PC-9 (cell line): ENCODE data around the gene IFNA17.
"Not testable (repeated sequence)": the region's sequence is repeated elsewhere in the genome, so short reads cannot be mapped to it uniquely, and the experiment has no call there.

Experiments
- CTCF ChIP-seq: fragments of 200-600 bp; sonication (generic); conservative IDR thresholded peaks from 2 replicates; pipeline ENCODE4 v1.6.1; 2017; ENCODE audit warnings: mixed run types, antibody characterized with exemption, mild to moderate bottlenecking, moderate library complexity
- EZH2 ChIP-seq: fragments of 200-600 bp; sonication (generic); IDR thresholded peaks from 2 replicates; pipeline ENCODE4 v1.8.0; 2017; ENCODE audit warnings: antibody characterized with exemption, low read depth

DNA sequence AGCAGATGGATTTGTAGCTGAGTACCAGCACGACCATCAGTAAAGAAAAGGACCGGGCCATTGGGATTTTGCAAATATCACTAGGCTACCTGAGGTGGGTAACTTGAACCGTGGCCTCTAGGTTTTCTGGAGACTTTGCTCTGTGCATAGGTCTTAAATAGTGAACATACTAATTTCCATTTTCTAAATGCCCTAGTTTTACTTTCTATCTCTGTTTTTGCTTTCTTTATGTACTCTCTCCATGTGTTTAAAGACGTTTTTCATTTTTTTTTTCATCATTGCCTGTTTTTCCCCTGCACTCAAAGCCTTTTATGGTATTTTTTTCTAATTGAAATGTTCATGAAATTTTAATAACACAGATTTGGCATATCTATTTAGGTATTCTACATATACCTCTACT, 25.9 kb downstream of the IFNA17 start, which contains the start of gene IFNA7:
- TF ChIP-seq CTCF, EZH2: not testable (repeated sequence)
